Stimulated activated CD8-positive, alpha-beta memory T cell treated with anti-CD3 and anti-CD28 coated beads, Interleukin-12 subunit alpha, Interleukin-12 subunit beta, amount 100 ng/mL, for 1 hour (primary cell): Measurements from ENCODE around the gene ECI1.
A peak's percentile ranks its signal among the peaks of the same experiment; 100 is the strongest.
"Not testable (repeated sequence)": the region's sequence is repeated elsewhere in the genome, so short reads cannot be mapped to it uniquely, and the experiment has no call there.

Experiments used
- DNase-seq: peaks from one replicate; pipeline ENCODE4 v3.0.0-alpha.2; 2020; ENCODE audit warnings: low read depth

Gene ECI1

GRCh38 chr16:2280461-2280860 lies 29.1 kb upstream of the ECI1 start:
- DNase-seq = no peak

DNA sequence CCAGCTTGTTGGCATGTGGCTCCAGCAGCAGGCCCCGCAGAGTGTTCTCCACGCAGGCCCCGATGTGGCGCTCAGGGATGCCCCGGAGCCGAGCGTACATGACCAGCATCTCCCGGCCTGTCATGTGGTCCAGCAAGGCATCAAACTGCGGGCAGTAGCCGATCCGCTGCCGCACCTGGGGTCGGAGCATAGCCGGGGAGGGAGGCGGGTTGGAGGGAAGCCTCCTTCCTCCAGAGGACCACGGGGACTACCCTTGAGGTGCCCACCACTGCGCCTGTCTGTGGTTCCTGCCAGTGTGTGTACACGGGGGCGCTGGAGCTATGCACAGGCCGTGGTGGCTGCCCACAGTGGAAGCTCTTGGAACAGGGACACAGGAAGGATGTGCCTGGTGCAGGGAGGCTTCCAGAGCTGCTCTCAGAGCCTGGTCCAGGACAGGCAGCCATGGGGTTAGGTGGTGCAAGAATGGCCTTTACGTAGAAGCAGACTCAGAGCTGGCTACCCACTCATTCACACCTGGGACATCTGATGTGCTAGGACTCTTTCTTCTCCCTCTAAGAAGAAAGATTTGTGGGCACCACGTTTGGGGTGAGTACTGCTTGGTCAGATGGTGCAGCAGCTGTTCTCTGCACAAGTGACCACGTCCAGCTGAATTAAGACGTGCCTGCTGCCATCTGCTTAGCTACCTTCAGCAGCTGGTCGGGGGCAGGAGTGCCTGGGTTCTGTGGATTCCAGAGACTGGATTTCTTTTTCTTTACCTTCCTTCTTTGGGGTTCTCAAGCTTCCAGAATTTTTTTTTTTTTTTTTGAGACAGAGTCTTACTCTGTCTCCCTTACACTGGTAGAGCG lies 27.8 kb upstream of the ECI1 start:
- no peak for DNase-seq

DNA sequence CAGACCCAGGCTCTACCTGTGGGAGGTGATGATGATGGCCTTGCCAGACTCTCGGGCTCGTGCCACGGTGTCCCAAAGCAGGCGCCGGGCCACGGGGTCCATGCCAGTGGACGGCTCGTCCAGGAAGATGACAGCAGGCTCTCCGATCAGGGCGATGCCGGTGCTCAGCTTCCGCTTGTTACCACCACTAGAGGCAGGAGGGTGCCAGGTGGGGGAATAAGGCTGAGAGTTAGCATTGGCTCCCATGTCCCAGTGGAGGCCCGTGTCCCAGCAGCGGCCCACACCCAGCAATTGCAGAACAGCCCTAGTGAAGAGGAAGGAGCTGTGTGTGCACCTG lies 26.9 kb upstream of the ECI1 start:
- no peak for DNase-seq

GRCh38 chr16:2277466-2278271 lies 26.3 kb upstream of the ECI1 start:
- DNase-seq = no peak

GRCh38 chr16:2276368-2277195 lies 25.2 kb upstream of the ECI1 start:
- no peak for DNase-seq

DNA sequence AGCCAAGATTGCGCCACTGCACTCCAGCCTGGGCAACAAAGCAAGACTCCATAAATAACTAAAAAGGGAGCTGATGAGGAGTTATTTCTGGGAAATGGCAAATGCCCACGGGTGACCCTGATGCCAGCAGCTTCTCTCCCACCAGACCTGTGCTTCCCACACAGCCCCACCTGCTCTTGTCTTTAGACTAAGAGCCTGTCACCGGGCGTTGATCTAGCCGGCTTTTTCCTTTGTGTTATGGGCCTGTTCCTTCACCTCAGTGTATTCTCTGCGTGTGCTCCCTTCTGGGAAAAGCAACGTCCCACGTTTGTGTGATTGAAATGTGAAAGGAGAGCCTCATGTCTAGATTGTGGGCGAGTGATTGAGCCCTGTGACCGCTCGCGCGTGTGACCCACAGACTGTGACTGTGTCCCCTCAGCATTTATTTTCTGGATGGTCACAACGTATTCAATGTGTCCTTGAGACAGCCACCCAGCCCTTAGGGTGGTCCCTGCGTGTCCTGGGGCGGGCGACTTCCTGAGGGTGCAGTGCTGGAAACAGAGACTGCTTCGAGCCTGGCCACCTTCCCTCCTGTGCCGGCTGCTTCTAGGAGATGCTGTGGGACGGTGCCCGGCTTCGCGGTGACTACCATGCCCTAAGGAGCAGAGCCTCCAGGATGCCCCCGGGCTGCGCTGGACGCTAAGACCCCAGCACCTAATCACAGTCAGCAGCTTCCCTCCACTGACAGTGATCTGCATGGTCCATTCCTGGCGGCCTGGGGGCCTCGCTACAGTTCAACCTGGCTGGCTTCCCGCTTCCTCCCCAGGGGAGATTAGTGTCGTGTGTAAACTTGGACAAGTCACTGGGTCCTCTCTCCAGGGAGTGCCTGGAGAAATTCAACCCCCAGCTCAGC lies 24.3 kb upstream of the ECI1 start:
- no peak for DNase-seq

DNA sequence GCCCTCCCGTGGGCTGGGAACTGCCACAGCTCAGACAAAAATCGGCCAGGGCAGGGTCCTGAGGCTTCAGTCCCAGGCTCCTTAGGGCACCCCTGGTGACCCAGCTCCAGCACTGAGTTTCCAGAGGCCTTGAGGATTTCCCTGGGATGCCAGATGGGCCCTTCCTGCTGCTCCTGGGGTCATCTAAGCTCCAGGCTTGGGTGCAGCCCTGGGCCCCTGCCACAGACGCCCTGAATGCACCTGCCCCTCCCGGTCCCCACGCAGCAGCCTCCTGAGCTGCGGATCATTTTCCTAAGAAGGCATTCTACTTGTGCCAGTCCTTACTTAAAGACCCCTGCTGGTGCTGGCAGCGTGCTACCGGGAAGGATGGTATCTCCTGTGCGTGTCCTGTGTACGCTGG lies 22.5 kb upstream of the ECI1 start:
- no peak for DNase-seq

DNA sequence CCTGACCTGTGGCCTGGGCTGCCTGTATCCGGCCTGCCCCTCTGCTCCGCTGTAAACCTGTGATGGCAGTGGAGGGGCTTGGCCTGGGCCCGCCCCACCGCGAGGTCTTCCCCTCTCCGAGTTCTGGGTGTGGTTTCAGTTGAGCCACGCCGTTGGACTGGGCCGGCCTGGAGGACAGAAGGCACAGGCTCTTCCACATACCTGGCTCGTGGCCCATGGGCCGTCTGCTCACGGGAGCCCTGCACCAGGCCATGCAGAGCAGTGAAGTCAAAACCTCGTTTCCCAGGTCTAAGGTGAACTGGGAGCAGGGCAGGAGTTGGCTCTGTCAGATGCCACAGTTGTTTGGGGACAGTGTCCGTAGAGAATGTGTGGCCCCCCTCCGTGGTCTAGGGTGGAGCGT lies 22.1 kb upstream of the ECI1 start:
- no peak for DNase-seq

- no peak for DNase-seq
These were observed 20.6 kb upstream of the ECI1 start for GRCh38 chr16:2271848-2272461.

DNA sequence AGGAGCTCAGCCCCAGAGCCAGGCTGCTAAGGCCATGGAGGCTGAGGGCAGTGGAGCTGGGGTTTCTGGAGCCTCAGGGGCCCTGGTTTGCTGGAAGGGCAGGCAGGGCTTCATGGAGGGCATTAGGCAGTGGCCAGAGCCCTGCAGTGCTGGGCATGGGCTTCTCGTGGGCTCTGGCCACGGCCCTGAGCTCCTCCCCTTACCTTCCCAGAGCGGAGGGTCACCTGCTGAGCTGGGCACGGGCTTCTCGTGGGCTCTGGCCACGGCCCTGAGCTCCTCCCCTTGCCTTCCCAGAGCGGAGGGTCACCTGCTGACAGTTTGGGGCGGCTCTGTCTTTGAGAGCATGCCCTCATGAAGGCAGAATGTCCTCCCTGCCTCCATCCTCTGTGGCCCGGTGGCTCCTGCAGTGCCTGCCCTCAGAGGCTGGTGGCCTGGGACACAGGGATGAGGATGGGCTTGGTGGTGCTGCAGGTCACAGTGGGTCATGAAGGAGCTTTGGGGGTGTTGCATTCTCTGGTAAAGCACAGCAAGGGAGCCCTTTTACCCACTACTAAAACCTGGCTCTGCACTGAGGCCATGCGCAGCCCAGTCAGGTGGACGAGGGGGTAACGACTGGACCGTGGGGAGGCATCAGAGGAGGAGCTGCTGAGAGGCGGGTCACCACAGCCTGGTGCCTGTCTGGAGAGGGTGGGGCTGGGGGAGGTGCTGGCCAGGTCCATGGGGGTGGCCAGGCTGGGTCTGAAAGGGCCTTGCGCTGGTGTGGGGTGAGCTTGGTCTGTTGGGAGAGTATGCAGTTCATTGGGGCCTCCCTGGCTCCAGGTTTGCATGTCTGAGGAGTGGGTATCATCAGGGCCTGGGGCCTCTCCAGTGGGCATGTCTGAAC lies 19.4 kb upstream of the ECI1 start:
- DNase-seq = no peak

- no peak for DNase-seq
These were observed 18.7 kb upstream of the ECI1 start for GRCh38 chr16:2270070-2270462.

DNA sequence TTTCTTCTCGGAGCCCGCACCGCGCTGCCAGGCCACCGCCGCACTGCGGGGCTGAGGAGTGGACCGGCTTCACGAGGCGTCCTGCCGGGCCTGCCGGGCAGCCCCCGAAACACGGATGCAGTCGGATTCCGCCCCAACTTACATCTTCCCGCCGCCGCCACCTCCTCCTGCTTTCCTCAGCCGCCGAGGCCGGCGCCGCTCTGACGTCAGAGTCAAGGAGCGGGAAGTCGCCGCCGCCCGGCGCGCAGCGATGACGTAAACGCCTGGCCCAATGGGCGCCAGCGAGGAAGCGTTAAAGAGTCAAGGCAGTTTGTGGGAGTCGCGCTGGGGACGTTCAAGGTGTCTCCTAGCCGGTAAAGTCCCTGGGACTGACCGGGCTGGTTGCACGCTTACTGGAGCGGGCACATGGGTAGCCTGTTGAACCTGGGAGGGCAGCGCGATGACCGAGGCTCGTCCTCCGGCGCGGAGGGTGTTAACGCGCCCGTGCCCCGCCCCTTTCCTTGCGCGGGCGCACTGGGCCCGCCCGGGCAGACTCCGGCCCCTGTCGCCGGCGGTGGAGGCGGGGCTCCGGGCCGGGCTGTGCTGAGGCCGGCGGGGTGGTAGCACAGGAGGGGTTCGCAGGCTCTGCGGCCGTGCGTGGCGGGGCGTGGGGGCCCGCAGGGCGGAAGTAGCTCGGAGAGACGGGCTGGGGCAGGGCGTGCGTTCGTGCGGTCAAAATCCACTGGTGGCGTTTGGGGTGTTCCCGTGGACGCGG lies 16.7 kb upstream of the ECI1 start, which contains the start of gene RNPS1:
TSS of gene RNPS1 (minus strand) at position 214 of the 754 bp plus-strand sequence. CDS start 3,483 bp downstream, outside the sequence.
- peak; percentile 95 for DNase-seq

DNA sequence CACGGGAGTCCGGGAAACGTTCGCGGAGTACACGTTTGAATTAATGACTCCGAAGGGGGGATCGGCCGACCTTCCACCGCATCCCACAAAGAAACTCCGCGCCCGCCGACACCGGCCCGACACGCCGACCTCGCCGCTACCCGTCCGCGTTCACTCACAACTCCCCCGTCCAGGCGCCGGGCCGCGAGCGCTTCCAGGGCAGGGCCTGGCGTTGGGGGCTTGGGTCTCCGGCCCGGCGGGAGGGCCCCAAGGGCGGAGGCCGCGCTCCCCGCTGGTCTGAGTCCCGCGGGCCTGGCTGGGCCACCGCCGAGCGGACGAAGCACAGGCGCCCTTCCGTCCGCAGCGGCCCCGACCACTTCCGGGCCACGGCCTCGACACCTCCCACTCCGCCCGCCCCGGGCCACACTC lies 16.1 kb upstream of the ECI1 start:
- DNase-seq = not testable (repeated sequence)

GRCh38 chr16:2266887-2267286 lies 15.5 kb upstream of the ECI1 start:
- DNase-seq = not testable (repeated sequence)

- DNase-seq = not testable (repeated sequence)
These were observed 11.6 kb upstream of the ECI1 start for GRCh38 chr16:2263026-2263425.

DNA sequence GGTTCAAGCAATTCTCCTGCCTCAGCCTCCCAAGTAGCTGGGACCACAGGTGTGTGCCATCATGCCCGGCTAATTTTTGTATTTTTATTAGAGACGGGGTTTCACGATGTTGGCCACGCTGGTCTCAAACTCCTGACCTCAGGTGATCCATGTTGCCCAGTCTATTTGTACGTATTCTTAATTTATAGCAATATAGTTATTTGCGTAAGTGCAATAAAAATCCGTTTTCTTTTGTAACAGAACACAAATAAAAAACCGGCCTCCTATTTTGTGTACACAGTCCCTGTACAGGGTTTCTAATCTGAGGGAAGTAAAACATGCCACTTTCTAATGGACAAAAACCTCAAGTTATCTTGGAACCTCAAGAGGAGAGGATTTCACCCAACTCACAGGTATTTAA lies 8.9 kb upstream of the ECI1 start:
- DNase-seq = no peak

DNA sequence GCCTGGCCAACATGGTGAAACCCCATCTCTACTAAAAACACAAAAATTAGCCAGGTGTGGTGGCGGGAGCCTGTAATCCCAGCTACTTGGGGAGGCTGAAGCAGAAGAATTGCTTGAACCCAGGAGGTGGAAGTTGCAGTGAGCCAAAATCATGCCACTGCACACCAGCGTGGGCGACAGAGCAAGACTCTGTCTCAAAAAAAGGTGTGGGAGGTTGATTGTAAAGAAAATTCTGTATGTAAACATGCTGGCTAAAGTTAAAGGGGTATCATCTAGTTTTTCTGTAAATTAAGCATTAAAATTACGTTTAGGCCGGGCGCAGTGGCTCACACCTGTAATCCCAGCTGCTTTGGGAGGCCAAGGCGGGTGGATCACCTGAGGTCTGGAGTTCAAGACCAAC lies 7.1 kb upstream of the ECI1 start:
- not testable (repeated sequence) for DNase-seq

DNA sequence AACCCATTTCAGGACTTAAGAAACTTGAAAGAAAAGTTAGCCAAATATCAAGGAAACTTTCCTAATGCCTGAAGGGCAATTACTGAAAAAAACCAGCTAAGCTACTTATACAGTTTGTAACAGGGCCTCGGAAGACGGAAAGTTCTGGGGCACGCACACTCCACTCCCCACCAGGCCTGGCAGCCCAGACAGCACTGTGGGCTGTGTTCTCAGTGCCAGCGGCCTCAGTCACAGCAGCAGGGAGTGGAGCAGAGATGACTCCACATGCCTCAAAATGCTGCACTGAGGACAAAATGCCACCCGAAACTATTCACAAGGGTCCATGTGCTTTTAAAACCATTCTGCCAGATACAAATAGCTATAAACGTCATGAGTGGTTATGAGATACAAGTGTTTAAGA lies 6.3 kb upstream of the ECI1 start:
- no peak for DNase-seq

- no peak for DNase-seq
These were observed 5.2 kb upstream of the ECI1 start for GRCh38 chr16:2256531-2257140.
